HG02852 (cell line): ENCODE data around the gene CARMIL1.

ENCODE experiments used
- ATAC-seq: cut with Tn5 transposase; IDR thresholded peaks from one replicate; pipeline ENCODE4 v1.9.1; 2021; ENCODE audit warnings: mild to moderate bottlenecking, moderate library complexity; ENCODE audit not compliant: unreplicated experiment

Gene CARMIL1

GRCh38 chr6:25497383-25498040, 218.3 kb downstream of the CARMIL1 start:
- ATAC-seq = no peak

GRCh38 chr6:25498505-25498904, 219.3 kb downstream of the CARMIL1 start:
- ATAC-seq = no peak

GRCh38 chr6:25499615-25500235, 220.6 kb downstream of the CARMIL1 start:
- ATAC-seq = no peak

- ATAC-seq = no peak
These were observed 224.5 kb downstream of the CARMIL1 start for GRCh38 chr6:25503686-25504085.

GRCh38 chr6:25504661-25505060, 225.5 kb downstream of the CARMIL1 start:
- ATAC-seq = no peak

GRCh38 chr6:25506020-25506419, 226.8 kb downstream of the CARMIL1 start:
- no peak for ATAC-seq

- no peak for ATAC-seq
These were observed 228.9 kb downstream of the CARMIL1 start for GRCh38 chr6:25508051-25508450.

GRCh38 chr6:25511376-25511775, 232.2 kb downstream of the CARMIL1 start:
- no peak for ATAC-seq

- no peak for ATAC-seq
These were observed 233.4 kb downstream of the CARMIL1 start for GRCh38 chr6:25512560-25512959.

- ATAC-seq = no peak
These were observed 240.7 kb downstream of the CARMIL1 start for GRCh38 chr6:25519856-25520255.

GRCh38 chr6:25524542-25524941, 245.4 kb downstream of the CARMIL1 start:
- ATAC-seq = no peak

GRCh38 chr6:25525078-25525477, 245.9 kb downstream of the CARMIL1 start:
- no peak for ATAC-seq

- no peak for ATAC-seq
These were observed 255.9 kb downstream of the CARMIL1 start for GRCh38 chr6:25534942-25535631.

- ATAC-seq = no peak
These were observed 256.6 kb downstream of the CARMIL1 start for GRCh38 chr6:25535632-25536225.

GRCh38 chr6:25536781-25537180, 257.6 kb downstream of the CARMIL1 start:
- ATAC-seq = no peak

- ATAC-seq = no peak
These were observed 258.3 kb downstream of the CARMIL1 start for GRCh38 chr6:25537349-25538018.

- ATAC-seq = no peak
These were observed 262.1 kb downstream of the CARMIL1 start for GRCh38 chr6:25541228-25541627.

- ATAC-seq = no peak
These were observed 264.1 kb downstream of the CARMIL1 start for GRCh38 chr6:25542984-25543910.

- no peak for ATAC-seq
These were observed 265.7 kb downstream of the CARMIL1 start for GRCh38 chr6:25544833-25545232.

GRCh38 chr6:25547797-25548196, 268.6 kb downstream of the CARMIL1 start:
- no peak for ATAC-seq
